NCI-H1048 (cell line): ENCODE measurements around the gene SLC9A6.

Experiments used
- DNase-seq: peaks from one replicate; lab custom pipeline; 2025; lab: John Stamatoyannopoulos, UW

Gene SLC9A6

GRCh38 chrX:135985157-135985972 lies at the start of gene SLC9A6:
Gene SLC9A6 (plus strand): TSS chrX:135985435. CDS start chrX:135985659, 224 bp downstream.
- DNase-seq: no peak

- no peak for DNase-seq
Observed at GRCh38 chrX:135944486-135944885, 40.7 kb upstream of the SLC9A6 start.

GRCh38 chrX:135951291-135951690 lies 33.9 kb upstream of the SLC9A6 start:
- DNase-seq: no peak

GRCh38 chrX:135973025-135973547 lies 12.1 kb upstream of the SLC9A6 start:
- DNase-seq: no peak

- peak; percentile 30 for DNase-seq
Observed at GRCh38 chrX:135973548-135974278, 11.5 kb upstream of the SLC9A6 start, which contains the start of gene MMGT1. Gene MMGT1 (minus strand): TSS chrX:135973988. CDS start chrX:135973675, 313 bp downstream.

GRCh38 chrX:135974279-135974856 lies 10.9 kb upstream of the SLC9A6 start:
- no peak for DNase-seq

GRCh38 chrX:135975421-135975820 lies 9.8 kb upstream of the SLC9A6 start:
- DNase-seq: no peak

GRCh38 chrX:135977611-135978010 lies 7.6 kb upstream of the SLC9A6 start:
- DNase-seq: no peak

- DNase-seq: no peak
Observed at GRCh38 chrX:135981010-135981409, 4.2 kb upstream of the SLC9A6 start.

GRCh38 chrX:135981668-135982067 lies 3.6 kb upstream of the SLC9A6 start:
- DNase-seq: no peak

- no peak for DNase-seq
Observed at GRCh38 chrX:135982860-135983259, 2.4 kb upstream of the SLC9A6 start.

- no peak for DNase-seq
Observed at GRCh38 chrX:135984256-135984655, 979 bp upstream of the SLC9A6 start.

- no peak for DNase-seq
Observed at GRCh38 chrX:135984791-135985156, 461 bp upstream of the SLC9A6 start.

GRCh38 chrX:135985973-135986310 lies 707 bp downstream of the SLC9A6 start:
- no peak for DNase-seq

- no peak for DNase-seq
Observed at GRCh38 chrX:135988245-135988644, 3.0 kb downstream of the SLC9A6 start.

- DNase-seq: no peak
Observed at GRCh38 chrX:136015016-136015415, 29.8 kb downstream of the SLC9A6 start.

- DNase-seq: no peak
Observed at GRCh38 chrX:136016881-136017280, 31.6 kb downstream of the SLC9A6 start.

- DNase-seq: no peak
Observed at GRCh38 chrX:136019226-136019625, 34.0 kb downstream of the SLC9A6 start.

GRCh38 chrX:136021160-136021559 lies 35.9 kb downstream of the SLC9A6 start:
- DNase-seq: no peak

- DNase-seq: no peak
Observed at GRCh38 chrX:136021903-136022302, 36.7 kb downstream of the SLC9A6 start.

GRCh38 chrX:136025091-136025490 lies 39.9 kb downstream of the SLC9A6 start:
- DNase-seq: no peak

- peak; percentile 8 for DNase-seq
Observed at GRCh38 chrX:136028383-136028984, 43.2 kb downstream of the SLC9A6 start.
